Measurements from ENCODE around the gene SAFB2.
A peak's percentile ranks its signal among the peaks of the same experiment; 100 is the strongest.

SAFB2 gene

DNA sequence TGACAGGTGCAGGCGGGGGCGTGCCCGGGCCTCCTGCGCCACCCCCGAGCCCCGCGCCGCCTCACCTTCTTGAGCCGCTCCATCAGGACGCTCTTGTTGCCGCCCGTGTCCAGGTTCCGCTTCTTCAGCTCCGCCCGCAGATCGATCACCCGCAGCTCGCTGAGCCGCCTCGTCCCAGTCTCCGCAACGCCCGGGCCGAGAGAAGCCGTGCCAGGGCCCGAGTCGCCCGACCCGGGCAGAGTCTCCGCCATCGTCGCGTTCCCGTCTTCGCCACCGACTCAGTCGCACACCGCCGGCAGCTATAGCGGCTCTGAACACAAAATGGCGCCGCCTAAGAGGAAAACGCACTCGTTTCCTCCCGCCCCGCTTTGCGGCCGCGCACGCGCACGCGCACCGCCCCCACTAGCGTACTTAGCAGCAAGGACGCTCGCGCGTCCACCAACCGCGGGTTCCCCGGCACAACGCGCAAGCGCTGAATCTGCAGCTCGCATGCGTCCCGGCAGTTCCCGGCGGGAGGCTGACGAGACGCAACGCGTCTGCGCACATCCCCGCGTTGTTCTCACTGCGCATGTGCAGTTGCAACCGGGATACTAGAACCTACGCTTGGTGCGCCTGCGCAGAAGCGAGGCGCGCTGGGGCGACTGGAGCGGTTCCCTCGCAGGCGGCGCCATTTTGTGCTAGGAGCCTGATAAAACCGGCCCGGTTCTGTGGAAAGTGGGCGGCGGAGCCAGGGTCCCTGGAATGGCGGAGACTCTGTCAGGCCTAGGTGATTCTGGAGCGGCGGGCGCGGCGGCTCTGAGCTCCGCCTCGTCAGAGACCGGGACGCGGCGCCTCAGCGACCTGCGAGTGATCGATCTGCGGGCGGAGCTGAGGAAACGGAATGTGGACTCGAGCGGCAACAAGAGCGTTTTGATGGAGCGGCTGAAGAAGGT is at the start of gene SAFB2, which contains the start of gene SAFB:
Gene SAFB2, minus strand, starts transcription at position 312 of the 932 bp plus-strand sequence. Its CDS starts 61 bp downstream, at position 251.
Gene SAFB, plus strand, starts transcription at position 619 of the 932 bp plus-strand sequence. Its CDS starts 123 bp downstream, at position 742.
- peak; percentile 100 for DNase-seq (ENCODE audit: low read depth)

DNA sequence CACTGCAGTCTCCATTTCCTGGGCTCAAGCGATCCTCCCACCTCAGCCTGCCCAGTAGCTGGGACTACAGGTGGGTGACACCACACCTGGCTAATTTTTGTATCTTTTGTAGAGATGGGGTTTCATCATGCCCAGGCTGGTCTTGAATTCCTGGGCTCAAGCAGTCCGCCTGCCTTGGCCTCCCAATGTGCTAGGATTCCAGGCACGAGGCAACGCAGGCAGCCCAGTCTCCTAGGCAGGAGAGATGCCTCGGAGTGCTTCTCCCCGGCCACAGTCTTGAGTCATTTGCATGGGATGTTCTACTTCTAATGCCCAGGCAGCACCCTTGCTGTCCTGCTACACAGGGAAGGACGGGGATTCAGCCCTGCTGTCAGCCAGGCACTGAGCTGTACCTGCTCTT is 49.0 kb upstream of the SAFB2 start:
- no peak for DNase-seq (ENCODE audit: low read depth)

GRCh38 chr19:5669212-5669611 is 46.6 kb upstream of the SAFB2 start:
- no peak for DNase-seq (ENCODE audit: low read depth)

- DNase-seq (ENCODE audit: low read depth), result no peak
Observed at GRCh38 chr19:5667751-5668271, 45.2 kb upstream of the SAFB2 start.

DNA sequence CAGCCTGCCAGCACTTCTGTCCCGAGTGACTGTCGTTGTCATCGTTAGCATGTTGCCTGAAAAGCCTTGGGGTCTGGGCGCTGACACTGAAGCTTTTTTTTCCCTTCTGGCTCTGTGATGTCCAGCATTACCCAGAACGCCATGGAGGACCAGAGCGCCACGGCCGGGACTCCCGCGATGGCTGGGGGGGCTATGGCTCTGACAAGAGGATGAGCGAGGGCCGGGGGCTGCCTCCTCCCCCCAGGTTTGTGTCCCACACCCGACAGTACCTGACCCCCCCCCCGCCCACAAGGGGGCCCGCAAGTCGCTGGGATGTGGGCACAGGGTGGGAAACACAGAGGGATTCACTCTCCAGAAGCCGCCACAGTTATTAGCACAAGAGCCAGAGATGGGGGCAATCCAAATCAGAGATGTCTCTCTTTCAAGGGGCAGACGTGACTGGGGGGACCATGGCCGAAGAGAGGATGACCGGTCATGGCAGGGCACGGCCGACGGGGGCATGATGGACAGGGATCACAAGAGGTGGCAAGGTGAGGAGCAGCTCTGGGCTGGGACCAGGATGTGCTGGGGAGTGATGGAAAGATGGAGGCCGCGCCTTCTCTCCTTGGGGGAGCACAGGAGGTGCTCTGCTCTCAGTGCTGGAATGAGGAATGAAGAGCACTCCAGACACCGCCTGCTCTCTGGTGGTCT is 44.5 kb upstream of the SAFB2 start:
- no peak for DNase-seq (ENCODE audit: low read depth)

DNA sequence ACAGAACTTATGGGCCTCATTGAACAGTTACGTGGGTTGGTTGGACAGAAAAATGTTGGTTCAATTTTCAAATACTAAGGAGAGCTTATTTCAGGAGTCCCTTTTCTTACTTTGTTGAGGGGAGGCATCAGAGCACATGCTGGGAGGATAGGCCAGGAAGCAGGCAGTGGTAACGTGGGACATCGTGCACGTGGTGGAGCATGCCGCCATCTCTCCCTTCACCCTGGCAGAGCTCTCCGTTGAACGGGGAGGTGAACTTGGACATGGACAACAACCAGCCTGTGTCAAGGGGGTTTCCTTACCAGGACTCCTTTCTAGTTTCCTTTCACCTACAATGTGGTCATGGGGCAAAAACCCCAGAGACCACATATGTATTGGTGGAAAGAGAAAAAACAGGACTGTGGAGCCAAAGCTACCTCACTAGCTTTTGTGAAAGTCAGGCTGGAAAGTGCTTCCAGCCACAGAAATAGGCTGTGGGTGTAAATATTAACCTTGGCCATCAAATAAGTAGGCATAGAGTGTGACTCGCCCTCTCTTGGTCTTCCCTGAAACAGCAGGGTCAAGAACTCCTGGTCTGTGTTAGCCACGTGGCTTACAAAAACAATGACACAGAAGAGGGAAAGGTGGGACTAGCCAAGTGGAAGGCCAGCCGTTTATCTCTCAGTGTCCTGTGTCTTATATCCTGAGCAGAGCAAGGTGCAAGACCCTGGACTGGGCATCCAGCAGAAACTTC is 43.4 kb upstream of the SAFB2 start:
- no peak for DNase-seq (ENCODE audit: low read depth)

DNA sequence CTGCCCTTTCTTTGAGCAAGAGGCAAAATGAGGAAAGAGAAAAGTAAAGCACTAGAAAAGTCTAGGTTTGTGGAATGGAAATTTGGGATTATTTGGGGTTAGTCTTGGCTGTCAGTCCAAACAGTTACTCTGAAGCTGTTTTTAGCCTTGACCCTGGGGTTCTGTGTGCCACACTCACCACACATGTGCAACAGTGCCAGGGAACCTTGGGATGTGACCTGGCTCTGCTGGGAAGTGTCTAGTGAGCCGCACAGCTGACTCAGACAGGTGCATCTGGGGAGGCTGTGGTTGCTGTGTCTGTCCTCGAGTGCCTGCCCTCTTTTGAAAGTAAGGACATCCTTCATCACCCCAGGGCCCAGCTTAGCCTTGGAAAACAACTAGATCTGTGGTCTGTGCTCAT is 41.9 kb upstream of the SAFB2 start:
- no peak for DNase-seq (ENCODE audit: low read depth)

- no peak for DNase-seq (ENCODE audit: low read depth)
Observed at GRCh38 chr19:5663904-5664303, 41.3 kb upstream of the SAFB2 start.

GRCh38 chr19:5661483-5661882 is 38.9 kb upstream of the SAFB2 start:
- no peak for DNase-seq (ENCODE audit: low read depth)

DNA sequence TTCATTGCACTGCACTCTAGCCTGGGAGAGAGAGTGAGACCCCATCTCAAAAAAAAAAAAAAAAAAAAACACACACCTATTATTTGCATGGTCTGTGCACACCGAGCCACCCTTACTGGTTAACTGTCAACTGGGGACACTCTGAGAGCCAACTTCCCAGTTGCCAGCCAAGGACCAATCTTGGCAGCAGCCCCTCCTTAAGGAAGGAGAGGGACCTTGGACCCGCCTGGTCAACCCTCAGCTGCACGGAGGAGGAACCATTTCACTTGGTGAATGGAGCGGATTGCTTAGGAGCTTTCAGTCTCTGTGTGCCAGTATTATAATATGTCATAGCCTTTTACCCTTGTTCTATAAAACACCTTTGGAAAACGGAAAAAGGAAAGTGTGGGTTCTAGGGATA is 32.8 kb upstream of the SAFB2 start:
- no peak for DNase-seq (ENCODE audit: low read depth)

DNA sequence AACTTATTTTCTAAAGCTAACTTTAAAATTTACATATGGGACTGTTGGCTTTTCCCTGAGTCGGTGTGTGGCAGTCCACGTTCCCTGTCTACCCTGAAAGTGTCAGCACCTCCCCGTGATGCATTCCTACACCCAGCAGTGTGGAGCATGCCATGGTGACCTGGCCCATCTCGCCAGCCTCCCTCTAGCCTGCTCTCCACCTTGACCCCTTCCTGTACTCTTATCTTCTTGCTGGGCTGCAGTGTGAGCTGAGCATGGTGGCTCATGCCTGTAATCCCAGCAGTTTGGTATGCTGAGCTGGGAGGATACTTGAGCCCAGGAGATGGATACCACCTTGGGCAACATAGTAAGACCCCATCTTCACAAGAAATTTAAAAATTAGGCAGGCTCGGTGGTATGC is 32.4 kb upstream of the SAFB2 start:
- DNase-seq (ENCODE audit: low read depth), result no peak

- no peak for DNase-seq (ENCODE audit: low read depth)
Observed at GRCh38 chr19:5652261-5652660, 29.7 kb upstream of the SAFB2 start.

DNA sequence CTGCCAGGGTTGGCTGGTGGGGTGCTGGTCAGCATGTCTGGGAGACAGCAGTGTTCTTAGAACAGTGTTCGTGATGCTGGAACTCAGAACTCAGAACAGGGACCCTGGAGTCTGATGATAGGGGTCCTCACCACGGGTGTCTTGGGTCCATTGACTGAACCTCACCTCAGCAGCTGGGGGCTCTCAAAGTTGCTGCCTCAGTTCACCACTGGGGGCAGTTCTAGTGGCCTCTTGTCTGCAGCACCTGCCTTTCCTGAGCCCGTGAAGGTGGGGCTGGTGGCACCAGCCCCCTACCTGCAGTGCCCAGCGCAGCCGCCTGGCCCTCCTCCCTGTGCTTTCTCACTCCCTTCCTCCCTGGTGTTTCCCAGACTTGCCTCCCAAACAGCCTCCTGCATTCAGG is 28.8 kb upstream of the SAFB2 start:
- DNase-seq (ENCODE audit: low read depth), result no peak

- no peak for DNase-seq (ENCODE audit: low read depth)
Observed at GRCh38 chr19:5648464-5648863, 25.9 kb upstream of the SAFB2 start.

DNA sequence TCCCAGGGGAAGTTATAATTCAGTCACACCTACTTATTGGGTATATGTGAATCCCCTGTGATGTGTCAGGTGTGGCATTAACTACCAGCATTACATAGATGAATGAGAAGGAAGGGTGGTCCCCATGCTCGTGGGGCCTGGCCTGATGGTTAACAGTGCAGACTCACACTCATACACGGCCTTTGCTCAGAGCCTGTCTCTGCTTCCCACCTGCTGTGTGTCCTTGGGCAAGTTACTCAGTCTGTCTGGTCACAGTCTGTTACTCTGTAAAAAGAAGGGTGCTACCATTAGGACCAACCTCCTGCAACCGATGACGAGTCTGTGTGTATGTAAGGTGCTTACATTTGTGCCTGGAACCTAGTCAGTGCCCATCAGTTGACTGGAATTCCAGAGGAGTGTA is 24.1 kb upstream of the SAFB2 start:
- no peak for DNase-seq (ENCODE audit: low read depth)

DNA sequence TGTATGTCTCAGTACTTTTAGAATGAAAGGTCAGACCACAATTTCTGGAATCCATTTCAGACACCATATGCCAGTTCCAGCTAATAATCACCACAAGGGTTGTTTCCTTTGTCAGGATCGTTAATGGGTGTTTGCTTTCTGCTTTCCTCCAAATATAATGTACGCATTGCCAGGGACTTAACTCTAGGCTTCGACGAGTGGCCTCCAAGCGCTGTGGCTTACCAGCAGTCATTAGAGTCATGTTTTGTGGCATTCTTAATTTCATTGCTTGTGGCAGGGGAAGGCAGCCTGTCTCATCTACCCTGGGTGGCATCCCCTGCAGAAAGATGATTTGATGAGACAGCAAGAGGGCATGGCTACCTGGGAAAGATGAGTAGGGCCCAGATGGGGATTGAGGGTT is 22.8 kb upstream of the SAFB2 start:
- DNase-seq (ENCODE audit: low read depth), result no peak

DNA sequence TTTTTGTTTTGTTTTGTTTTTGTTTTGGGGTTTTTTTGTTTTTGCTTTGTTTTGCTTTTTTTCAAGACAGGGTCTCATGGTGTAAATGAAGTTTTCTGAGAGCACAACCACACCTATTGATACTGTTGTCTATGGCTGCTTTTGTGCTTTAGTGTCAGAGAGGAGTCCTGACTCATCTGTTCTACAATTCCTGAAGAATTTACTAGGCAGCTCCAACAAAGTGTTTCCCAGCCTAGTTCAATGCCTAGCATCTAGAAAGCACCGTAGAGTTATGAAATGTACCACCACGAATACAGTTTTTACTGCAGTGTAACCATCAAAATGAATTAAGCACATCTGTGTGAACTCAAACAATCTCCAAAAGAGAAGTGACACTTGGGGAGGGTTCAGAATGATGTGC is 21.5 kb upstream of the SAFB2 start:
- no peak for DNase-seq (ENCODE audit: low read depth)

GRCh38 chr19:5643060-5643459 is 20.5 kb upstream of the SAFB2 start:
- DNase-seq (ENCODE audit: low read depth), result no peak

- DNase-seq (ENCODE audit: low read depth), result no peak
Observed at GRCh38 chr19:5642204-5642603, 19.6 kb upstream of the SAFB2 start.

DNA sequence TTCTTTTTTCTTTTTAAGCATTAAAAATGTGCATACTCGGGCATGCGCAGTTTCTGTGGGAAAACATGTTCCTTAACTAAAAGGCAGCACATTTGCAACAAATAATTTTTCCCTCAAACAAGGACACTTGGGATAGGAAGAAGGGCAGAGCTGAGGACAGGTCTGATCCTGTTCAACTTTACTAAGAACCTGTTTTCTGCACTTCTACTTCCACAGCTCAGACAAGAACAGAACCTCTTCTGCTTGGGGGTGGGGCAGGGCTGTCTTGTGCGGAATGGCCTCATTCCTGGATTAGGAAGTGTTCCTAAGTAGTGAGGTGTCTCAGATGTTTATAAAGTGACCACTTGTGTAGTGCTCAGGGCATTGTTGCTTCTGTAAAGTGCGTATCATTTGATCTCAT is 18.6 kb upstream of the SAFB2 start:
- DNase-seq (ENCODE audit: low read depth), result no peak

GRCh38 chr19:5637971-5638370 is 15.4 kb upstream of the SAFB2 start:
- DNase-seq (ENCODE audit: low read depth), result no peak

GRCh38 chr19:5635427-5635826 is 12.9 kb upstream of the SAFB2 start:
- DNase-seq (ENCODE audit: low read depth), result no peak
